VCaP (cell line): ENCODE results near the gene UGT1A1.

ENCODE experiments used
- H3K27ac ChIP-seq: fragments of 450-650 bp; 2 replicates; pipeline ENCODE4 v1.5.1; 2017
- TF ChIP-seq, protein P1 (sequence below): fragments of 450-650 bp; conservative IDR thresholded peaks from 2 replicates; pipeline ENCODE4 v1.5.1; 2017; ENCODE audit warnings: mild to moderate bottlenecking, moderate library complexity

UGT1A1 gene

DNA sequence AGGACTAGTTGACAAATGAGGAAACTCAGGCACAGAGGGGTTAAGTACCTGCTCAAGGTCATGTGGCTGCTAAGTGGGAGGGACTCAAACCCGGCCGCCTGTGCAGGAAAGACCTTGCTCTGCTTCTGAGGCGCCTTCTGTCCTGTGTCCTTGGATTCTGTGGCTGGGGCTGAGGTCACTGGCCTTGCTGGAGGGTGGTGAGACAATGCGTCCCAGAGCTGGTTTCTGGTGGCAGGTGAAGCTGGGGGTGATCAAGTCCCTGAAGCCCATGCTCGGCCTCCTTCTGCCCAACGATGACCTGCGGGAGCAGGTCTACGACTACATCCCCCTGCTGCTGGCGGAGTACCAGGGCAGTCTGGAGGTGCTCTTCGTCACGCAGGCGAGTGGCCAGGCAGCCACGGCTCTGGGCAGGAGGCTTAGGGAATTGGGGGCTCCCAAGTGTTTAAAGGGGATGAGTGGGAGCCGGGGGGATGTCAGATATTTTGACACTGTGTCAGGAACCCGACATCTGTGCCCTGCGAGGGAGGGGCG is 34.1 kb downstream of the UGT1A1 start:
- TF ChIP-seq, protein P1, sequence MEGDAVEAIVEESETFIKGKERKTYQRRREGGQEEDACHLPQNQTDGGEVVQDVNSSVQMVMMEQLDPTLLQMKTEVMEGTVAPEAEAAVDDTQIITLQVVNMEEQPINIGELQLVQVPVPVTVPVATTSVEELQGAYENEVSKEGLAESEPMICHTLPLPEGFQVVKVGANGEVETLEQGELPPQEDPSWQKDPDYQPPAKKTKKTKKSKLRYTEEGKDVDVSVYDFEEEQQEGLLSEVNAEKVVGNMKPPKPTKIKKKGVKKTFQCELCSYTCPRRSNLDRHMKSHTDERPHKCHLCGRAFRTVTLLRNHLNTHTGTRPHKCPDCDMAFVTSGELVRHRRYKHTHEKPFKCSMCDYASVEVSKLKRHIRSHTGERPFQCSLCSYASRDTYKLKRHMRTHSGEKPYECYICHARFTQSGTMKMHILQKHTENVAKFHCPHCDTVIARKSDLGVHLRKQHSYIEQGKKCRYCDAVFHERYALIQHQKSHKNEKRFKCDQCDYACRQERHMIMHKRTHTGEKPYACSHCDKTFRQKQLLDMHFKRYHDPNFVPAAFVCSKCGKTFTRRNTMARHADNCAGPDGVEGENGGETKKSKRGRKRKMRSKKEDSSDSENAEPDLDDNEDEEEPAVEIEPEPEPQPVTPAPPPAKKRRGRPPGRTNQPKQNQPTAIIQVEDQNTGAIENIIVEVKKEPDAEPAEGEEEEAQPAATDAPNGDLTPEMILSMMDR: no peak
- H3K27ac ChIP-seq: no peak overlapping the region

- TF ChIP-seq, protein P1: no peak
- no peak overlapping the region for H3K27ac ChIP-seq
Observed at GRCh38 chr2:233795735-233796171, 35.7 kb downstream of the UGT1A1 start.

GRCh38 chr2:233796254-233796653 is 36.2 kb downstream of the UGT1A1 start:
- H3K27ac ChIP-seq: no peak overlapping the region
- TF ChIP-seq, protein P1: no peak

GRCh38 chr2:233798335-233799086 is 38.4 kb downstream of the UGT1A1 start:
- TF ChIP-seq, protein P1: no peak
- no peak overlapping the region for H3K27ac ChIP-seq

GRCh38 chr2:233799087-233799665 is 39.1 kb downstream of the UGT1A1 start:
- no peak overlapping the region for H3K27ac ChIP-seq
- TF ChIP-seq, protein P1: no peak

GRCh38 chr2:233799716-233800115 is 39.6 kb downstream of the UGT1A1 start:
- H3K27ac ChIP-seq: no peak overlapping the region

GRCh38 chr2:233800208-233800607 is 40.1 kb downstream of the UGT1A1 start:
- TF ChIP-seq, protein P1: no peak
- no peak overlapping the region for H3K27ac ChIP-seq

More at GRCh38 chr2:233799716-233800115, 39.6 kb downstream of the UGT1A1 start:
- TF ChIP-seq, protein P1: no peak
